ENCODE data around the gene C1QA. TPM values are rescaled to one million over a fixed set of nuclear protein-coding genes. Genes with fewer than 3 reads are reported as not detected.
A peak's percentile ranks its signal among the peaks of the same experiment; 100 is the strongest.

The C1QA gene
- total RNA-seq, 1 experiment from 2014 or later, result 0.50 TPM

DNA sequence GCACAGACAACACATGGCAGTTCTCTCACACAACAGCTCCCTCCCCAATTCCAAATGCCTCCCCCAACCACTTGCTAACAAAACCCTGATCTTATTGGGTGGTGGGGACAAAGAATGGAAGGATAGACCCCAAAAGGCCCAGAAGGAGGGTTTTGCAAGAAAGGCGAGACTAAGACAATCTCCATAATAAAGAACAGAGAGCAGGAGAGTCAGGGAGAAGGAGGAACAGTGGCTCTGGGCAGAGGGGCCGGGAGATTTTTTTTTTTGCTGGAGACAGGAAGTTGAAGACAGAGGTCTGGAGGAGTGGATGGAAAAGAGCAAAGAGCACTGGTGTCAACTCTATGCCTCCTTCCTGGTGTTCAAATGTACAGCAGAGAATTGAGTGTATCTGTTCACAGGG lies 6.5 kb upstream of the C1QA start:
- peaks cover 55% of the 10 kb centered on the region for H3K4me1 Mint-ChIP-seq
- H3K27me3 Mint-ChIP-seq (ENCODE audit: low read depth), result peaks cover 3% of the 10 kb centered on the region; the same call in 1 of the 2 replicates
- H3K4me3 Mint-ChIP-seq, result 0 out of 2 replicates have a peak overlapping the region, but pooled peaks have one; percentile 16
- CTCF ChIA-PET, result interaction anchor here (1.1 to 1.8 kb wide), 3 partner anchors 9 to 102 kb away, joined by 4 to 12 read pairs (median 7); no protein-coding TSS in a partner anchor
- TF ChIP-seq ELF4 (CRISPR knock-in tag; IDR thresholded peaks at IDR 0.05; ENCODE audit: low read depth) (no peak), GABPB1 (CRISPR knock-in tag; IDR thresholded peaks at IDR 0.05) (no peak)
- TF ChIP-seq, protein P1, sequence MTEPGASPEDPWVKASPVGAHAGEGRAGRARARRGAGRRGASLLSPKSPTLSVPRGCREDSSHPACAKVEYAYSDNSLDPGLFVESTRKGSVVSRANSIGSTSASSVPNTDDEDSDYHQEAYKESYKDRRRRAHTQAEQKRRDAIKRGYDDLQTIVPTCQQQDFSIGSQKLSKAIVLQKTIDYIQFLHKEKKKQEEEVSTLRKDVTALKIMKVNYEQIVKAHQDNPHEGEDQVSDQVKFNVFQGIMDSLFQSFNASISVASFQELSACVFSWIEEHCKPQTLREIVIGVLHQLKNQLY (CRISPR knock-in tag; IDR thresholded peaks at IDR 0.05), result no peak
- DNase-seq (ENCODE audit: low spot score) (no peak), ATAC-seq (peak; percentile 51)
- H3K27ac Mint-ChIP-seq, result peak overlapping the region; percentile 58
- no peaks in the 10 kb centered on the region for H3K36me3 Mint-ChIP-seq
- POLR2A ChIA-PET, result no interaction called here
- H3K9me3 Mint-ChIP-seq, result no peaks in the 10 kb centered on the region

DNA sequence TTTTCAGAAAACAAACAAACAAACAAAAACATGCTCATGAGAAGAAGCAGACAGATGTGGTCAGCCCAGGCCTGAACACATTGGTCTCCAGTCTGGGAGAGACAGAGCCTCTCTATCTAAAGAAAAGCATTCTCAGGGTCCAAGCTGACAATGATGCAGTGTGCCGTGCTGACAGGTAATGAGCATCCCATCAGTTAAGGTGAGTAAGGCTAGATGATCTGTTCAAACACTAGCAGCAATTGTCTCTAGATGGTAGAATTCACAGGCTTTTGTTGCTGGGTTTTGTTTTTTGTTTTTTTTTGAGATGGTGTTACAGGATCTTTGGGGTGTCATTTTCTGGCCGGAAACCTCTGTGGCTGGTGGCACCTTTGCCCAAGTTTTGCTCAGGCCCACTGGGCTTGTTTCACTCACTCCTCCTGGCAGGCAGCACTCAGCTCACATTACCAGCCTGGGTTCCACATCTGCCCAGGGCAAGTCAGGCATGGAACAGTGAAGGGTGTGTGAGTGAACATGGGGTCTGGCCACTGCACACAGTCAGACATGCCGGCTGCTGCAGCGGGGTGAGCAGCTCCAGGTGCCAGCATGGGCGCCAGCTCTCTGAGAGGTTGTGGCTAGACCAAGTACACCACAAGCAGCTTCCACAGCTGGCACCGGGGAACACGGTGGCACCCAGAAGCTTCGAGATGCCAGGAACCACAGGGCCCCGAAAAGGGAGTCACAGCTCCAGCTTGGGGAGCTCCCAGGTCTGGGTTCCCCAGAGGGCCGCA lies 2.5 kb upstream of the C1QA start:
- Mint-ChIP-seq H3K27me3 (ENCODE audit: low read depth) (no peaks in the 10 kb centered on the region; the same call in 1 of the 2 replicates), H3K9me3 (no peaks in the 10 kb centered on the region), H3K4me1 (peaks cover 30% of the 10 kb centered on the region), H3K36me3 (no peaks in the 10 kb centered on the region), H3K4me3 (no peak overlapping the region), H3K27ac (no peak overlapping the region)
- DNase-seq (ENCODE audit: low spot score), result no peak
- ChIA-PET CTCF (interaction anchor here (1.6 kb wide), 1 partner anchor 106 kb away, joined by 4 read pairs; no protein-coding TSS in a partner anchor), POLR2A (no interaction called here)
- no peak for ATAC-seq
- no peak for TF ChIP-seq TCF7 (CRISPR knock-in tag; IDR thresholded peaks at IDR 0.05; ENCODE audit: low read depth)
- no peak for TF ChIP-seq IRF2 (CRISPR knock-in tag; IDR thresholded peaks at IDR 0.05; ENCODE audit: borderline replicate concordance, low read depth)
- TF ChIP-seq ELF4 (CRISPR knock-in tag; IDR thresholded peaks at IDR 0.05; ENCODE audit: low read depth), result no peak
- no peak for TF ChIP-seq CBFB (CRISPR knock-in tag; IDR thresholded peaks at IDR 0.05; ENCODE audit: low read depth)
- TF ChIP-seq, protein P2, sequence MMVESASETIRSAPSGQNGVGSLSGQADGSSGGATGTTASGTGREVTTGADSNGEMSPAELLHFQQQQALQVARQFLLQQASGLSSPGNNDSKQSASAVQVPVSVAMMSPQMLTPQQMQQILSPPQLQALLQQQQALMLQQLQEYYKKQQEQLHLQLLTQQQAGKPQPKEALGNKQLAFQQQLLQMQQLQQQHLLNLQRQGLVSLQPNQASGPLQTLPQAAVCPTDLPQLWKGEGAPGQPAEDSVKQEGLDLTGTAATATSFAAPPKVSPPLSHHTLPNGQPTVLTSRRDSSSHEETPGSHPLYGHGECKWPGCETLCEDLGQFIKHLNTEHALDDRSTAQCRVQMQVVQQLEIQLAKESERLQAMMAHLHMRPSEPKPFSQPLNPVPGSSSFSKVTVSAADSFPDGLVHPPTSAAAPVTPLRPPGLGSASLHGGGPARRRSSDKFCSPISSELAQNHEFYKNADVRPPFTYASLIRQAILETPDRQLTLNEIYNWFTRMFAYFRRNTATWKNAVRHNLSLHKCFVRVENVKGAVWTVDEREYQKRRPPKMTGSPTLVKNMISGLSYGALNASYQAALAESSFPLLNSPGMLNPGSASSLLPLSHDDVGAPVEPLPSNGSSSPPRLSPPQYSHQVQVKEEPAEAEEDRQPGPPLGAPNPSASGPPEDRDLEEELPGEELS (CRISPR knock-in tag; IDR thresholded peaks at IDR 0.05), result no peak
- no peak for TF ChIP-seq ZNF423 (CRISPR knock-in tag; IDR thresholded peaks at IDR 0.05)
- TF ChIP-seq GABPB1 (CRISPR knock-in tag; IDR thresholded peaks at IDR 0.05), result no peak
- no peak for TF ChIP-seq FOXK1 (CRISPR knock-in tag; IDR thresholded peaks at IDR 0.05)
- TF ChIP-seq ZNF232 (CRISPR knock-in tag; IDR thresholded peaks at IDR 0.05), result no peak
- no peak for TF ChIP-seq CREM (CRISPR knock-in tag; IDR thresholded peaks at IDR 0.05)
- no peak for TF ChIP-seq NFE2L1 (CRISPR knock-in tag; IDR thresholded peaks at IDR 0.05)
- no peak for TF ChIP-seq SMAD3 (CRISPR knock-in tag; IDR thresholded peaks at IDR 0.05; ENCODE audit: borderline replicate concordance)
- TF ChIP-seq, protein P3, sequence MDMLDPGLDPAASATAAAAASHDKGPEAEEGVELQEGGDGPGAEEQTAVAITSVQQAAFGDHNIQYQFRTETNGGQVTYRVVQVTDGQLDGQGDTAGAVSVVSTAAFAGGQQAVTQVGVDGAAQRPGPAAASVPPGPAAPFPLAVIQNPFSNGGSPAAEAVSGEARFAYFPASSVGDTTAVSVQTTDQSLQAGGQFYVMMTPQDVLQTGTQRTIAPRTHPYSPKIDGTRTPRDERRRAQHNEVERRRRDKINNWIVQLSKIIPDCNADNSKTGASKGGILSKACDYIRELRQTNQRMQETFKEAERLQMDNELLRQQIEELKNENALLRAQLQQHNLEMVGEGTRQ (CRISPR knock-in tag; IDR thresholded peaks at IDR 0.05), result no peak
- TF ChIP-seq JAZF1 (CRISPR knock-in tag; IDR thresholded peaks at IDR 0.05), result no peak

DNA sequence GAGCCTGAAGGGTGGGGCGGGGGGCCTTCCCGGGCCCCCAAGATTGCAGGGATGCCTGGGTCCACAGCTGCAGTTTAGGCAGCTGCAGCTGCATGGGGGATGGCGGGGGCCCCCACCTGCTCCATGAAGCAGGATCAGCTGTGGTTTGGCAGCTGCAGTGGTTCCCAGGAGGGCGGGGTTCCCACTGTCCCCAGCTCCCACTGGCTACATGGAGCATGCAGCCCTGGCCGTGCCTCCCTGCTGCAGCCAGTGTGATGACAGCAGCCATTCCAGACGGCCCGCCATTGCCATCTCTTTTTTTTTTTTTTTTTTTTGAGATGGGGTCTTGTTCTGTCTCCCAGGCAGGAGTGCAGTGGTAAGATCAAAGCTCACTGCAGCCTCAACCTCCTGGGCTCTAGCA lies 992 bp upstream of the C1QA start:
- H3K4me1 Mint-ChIP-seq, result peaks cover 20% of the 10 kb centered on the region
- TF ChIP-seq, protein P4, sequence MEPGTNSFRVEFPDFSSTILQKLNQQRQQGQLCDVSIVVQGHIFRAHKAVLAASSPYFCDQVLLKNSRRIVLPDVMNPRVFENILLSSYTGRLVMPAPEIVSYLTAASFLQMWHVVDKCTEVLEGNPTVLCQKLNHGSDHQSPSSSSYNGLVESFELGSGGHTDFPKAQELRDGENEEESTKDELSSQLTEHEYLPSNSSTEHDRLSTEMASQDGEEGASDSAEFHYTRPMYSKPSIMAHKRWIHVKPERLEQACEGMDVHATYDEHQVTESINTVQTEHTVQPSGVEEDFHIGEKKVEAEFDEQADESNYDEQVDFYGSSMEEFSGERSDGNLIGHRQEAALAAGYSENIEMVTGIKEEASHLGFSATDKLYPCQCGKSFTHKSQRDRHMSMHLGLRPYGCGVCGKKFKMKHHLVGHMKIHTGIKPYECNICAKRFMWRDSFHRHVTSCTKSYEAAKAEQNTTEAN (CRISPR knock-in tag; IDR thresholded peaks at IDR 0.05), result no peak
- no peak for TF ChIP-seq NR1H2 (CRISPR knock-in tag; IDR thresholded peaks at IDR 0.05)
- TF ChIP-seq, protein P5, sequence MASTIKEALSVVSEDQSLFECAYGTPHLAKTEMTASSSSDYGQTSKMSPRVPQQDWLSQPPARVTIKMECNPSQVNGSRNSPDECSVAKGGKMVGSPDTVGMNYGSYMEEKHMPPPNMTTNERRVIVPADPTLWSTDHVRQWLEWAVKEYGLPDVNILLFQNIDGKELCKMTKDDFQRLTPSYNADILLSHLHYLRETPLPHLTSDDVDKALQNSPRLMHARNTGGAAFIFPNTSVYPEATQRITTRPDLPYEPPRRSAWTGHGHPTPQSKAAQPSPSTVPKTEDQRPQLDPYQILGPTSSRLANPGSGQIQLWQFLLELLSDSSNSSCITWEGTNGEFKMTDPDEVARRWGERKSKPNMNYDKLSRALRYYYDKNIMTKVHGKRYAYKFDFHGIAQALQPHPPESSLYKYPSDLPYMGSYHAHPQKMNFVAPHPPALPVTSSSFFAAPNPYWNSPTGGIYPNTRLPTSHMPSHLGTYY (CRISPR knock-in tag; IDR thresholded peaks at IDR 0.05), result no peak
- no peak for TF ChIP-seq ZNF317 (CRISPR knock-in tag; IDR thresholded peaks at IDR 0.05; ENCODE audit: borderline replicate concordance, low read depth)
- TF ChIP-seq TCF7 (CRISPR knock-in tag; IDR thresholded peaks at IDR 0.05; ENCODE audit: low read depth), result no peak
- no peak for TF ChIP-seq CREB1 (CRISPR knock-in tag; IDR thresholded peaks at IDR 0.05)
- TF ChIP-seq, protein P6, sequence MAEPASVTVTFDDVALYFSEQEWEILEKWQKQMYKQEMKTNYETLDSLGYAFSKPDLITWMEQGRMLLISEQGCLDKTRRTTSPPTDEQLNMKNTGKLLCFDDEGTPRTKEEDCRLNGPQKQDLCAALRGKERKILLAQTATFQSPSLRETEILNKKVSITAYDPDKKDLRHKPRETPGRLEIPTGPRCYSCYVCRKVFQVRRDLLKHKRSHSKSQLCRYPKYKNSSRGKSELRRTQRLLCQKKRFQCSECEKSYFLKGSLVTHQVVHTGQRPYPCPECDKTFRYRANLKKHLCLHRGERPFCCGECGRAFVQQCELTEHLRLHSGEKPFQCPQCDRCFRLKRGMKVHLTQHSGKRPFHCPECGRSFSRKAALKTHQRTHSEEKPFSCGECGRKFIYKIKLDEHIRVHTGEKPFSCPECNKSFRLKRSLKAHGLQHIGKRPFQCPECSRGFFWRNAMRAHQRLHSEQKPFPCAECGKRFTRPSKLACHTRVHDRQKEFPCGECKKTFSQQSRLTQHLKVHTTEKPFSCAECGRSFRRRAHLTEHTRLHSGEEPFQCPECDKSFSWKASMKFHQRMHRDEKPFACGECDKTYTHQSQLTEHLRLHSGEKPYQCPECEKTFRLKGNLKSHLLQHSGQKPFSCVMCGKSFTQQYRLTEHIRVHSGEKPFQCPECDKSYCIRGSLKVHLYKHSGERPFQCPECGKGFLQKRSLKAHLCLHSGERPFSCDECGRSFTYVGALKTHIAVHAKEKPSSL (CRISPR knock-in tag; conservative IDR thresholded peaks at IDR 0.05), result no peak

More for the DNA sequence above, 992 bp upstream of the C1QA start:
- no peaks in the 10 kb centered on the region for H3K9me3 Mint-ChIP-seq
- ChIA-PET POLR2A (no interaction called here), CTCF (interaction anchor here (0.6 to 1.4 kb wide), 4 partner anchors 10 to 93 kb away, joined by 3 to 5 read pairs (median 4); no protein-coding TSS in a partner anchor)
- no peak overlapping the region for H3K4me3 Mint-ChIP-seq
- H3K27ac Mint-ChIP-seq, result no peak overlapping the region
- no peaks in the 10 kb centered on the region; the same call in 1 of the 2 replicates for H3K27me3 Mint-ChIP-seq (ENCODE audit: low read depth)
- no peaks in the 10 kb centered on the region for H3K36me3 Mint-ChIP-seq
- DNase-seq (ENCODE audit: low spot score), result no peak
- no peak for ATAC-seq

All from WTC11 (cell line).